ENCODE data around the gene TMEM95.

DNA sequence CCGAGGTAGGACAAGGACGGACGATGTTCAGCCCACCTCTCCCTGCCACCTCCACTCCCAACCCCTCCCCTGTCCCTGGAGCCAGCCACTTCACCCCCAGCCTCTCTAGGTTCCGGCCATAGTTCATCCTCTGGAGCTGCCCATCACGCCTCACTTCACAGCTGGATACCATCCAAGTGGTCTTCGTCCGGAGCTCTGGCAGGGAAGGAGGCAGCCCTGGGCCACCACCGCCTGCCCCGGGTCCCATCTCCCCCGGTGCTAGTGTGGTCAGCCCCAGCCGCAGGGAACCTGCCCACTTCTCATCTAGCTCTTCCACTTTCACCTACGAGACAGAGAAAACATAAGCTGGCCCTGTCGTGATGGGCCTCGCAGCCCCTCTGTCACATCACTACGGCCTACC lies 33.5 kb upstream of the TMEM95 start:
- no peak for TF ChIP-seq CTCF (conservative IDR thresholded peaks at IDR 0.05 in 1 of 2, IDR thresholded peaks at IDR 0.05 in 1 of 2; ENCODE audit: low read depth in 1 of 2, low read length in 2 of 2)
- no peak for TF ChIP-seq EZH2 (IDR thresholded peaks at IDR 0.05; ENCODE audit: low read length, missing control alignments)
